Muscle of leg (tissue), 11 donors: ENCODE data around the gene SAMD4A. TPM values are rescaled to one million over a fixed set of nuclear protein-coding genes. Genes with fewer than 3 reads are reported as not detected.

ENCODE experiments used
- DNase-seq: peaks from one replicate; pipeline ENCODE4 v3.0.0; 2013
- H3K27ac ChIP-seq: one replicate; pipeline ENCODE4 v1.5.1; 2013; ENCODE audit warnings: mild to moderate bottlenecking, low read length, control low read depth
- H3K27me3 ChIP-seq: one replicate; pipeline ENCODE4 v1.6.1; 2013; ENCODE audit warnings: low read length; ENCODE audit not compliant: control insufficient read depth, insufficient read depth
- H3K36me3 ChIP-seq: one replicate; pipeline ENCODE4 v1.6.1; 2013; ENCODE audit warnings: low read length; ENCODE audit not compliant: control insufficient read depth, insufficient read depth
- H3K4me1 ChIP-seq: one replicate; pipeline ENCODE4 v1.6.1; 2013; ENCODE audit warnings: low read length; ENCODE audit not compliant: control insufficient read depth, insufficient read depth
- H3K4me3 ChIP-seq: one replicate; pipeline ENCODE4 v1.5.1; 2013; ENCODE audit warnings: low read length, control low read depth
- H3K9me3 ChIP-seq: replicated peaks from 2 replicates; pipeline ENCODE4 v1.6.1; 2013; ENCODE audit warnings: low read depth, low read length; ENCODE audit not compliant: control insufficient read depth
- WGBS: methylation state at CpG from one replicate; pipeline ENCODE4 v1.1.5; 2013; ENCODE audit warnings: missing lambda C conversion rate; ENCODE audit not compliant: insufficient coverage; 5-methylcytosine and 5-hydroxymethylcytosine counted together
- polyA plus RNA-seq, 8 donors: library from polyadenylated mRNA; unstranded; fragments of 120-200 nt; gene quantifications; one replicate each; pipeline versions ENCODE4 v1.2.1 to v1.2.3, GENCODE V29; 2013; ENCODE audit warnings: inconsistent platforms in 1 of 8, low replicate concordance in 1 of 8; ENCODE audit not compliant: insufficient read length in 8 of 8, insufficient read depth in 1 of 8
- total RNA-seq: library from RNA; stranded (reverse); fragments of 120-200 nt; gene quantifications from one replicate; pipeline ENCODE4 v1.2.4, GENCODE V29; 2013

The SAMD4A gene
- total and polyA plus RNA-seq, 9 donors: 39.5 to 74.1 (median 52.8) TPM

- Histone ChIP-seq H3K27ac (no peak overlapping the region), H3K27me3 (no peaks in the 10 kb centered on the region), H3K9me3 (peaks cover 8% of the 10 kb centered on the region), H3K36me3 (peaks cover 33% of the 10 kb centered on the region), H3K4me1 (peaks cover 28% of the 10 kb centered on the region), H3K4me3 (no peak overlapping the region)
- WGBS: 76% methylated on average over 3 of the region's 6 CpGs
- DNase-seq: no peak
These were observed 7.6 kb downstream of the SAMD4A start for GRCh38 chr14:54574528-54574927.

DNA sequence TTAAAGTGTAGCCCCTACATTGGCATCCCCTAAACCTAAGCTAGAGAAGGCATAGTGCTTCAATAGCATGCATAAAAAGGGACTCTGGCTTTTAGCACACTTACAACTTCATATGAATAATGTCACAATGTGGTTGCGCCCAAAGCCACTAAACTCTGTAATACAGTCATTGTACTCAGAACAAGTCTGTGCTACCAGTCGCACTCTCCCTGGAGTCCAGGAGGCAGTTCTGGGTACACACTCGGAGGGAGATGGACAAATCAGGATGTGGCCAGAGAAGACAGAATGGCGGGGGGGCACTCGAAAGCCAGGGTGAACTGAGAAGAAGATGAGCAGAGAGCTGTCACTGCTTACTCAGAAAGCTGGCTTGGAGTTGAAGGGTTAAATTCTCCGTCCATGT, 10.6 kb downstream of the SAMD4A start:
- Histone ChIP-seq H3K4me1 (peaks cover 22% of the 10 kb centered on the region), H3K27me3 (no peaks in the 10 kb centered on the region), H3K9me3 (peaks cover 3% of the 10 kb centered on the region), H3K4me3 (no peak overlapping the region), H3K27ac (no peak overlapping the region), H3K36me3 (peaks cover 23% of the 10 kb centered on the region)
- WGBS: 88% methylated on average over 5 of the region's 6 CpGs
- no peak for DNase-seq

DNA sequence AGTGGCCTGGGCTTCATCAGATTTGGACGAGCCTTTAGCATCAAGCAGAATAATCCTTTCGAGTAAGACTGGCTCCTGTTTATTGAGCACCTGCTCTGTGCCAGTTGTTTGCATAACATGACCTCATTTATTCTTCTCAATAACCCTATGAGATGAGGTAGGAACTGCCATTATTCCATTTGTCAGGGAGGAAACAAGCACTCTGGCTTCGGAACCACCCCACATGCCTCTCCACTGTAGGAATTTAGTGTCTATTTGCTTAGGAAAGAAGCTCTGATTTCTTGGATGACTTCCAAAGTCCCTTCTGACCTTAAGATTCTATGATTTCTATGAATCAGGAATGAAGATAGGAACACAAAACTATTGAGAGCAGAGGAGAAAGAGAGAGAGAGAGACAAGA, 11.0 kb downstream of the SAMD4A start:
- Histone ChIP-seq H3K36me3 (peaks cover 22% of the 10 kb centered on the region), H3K9me3 (no peaks in the 10 kb centered on the region), H3K27me3 (no peaks in the 10 kb centered on the region), H3K4me1 (peaks cover 22% of the 10 kb centered on the region), H3K4me3 (no peak overlapping the region), H3K27ac (no peak overlapping the region)
- no CpG with 5 or more reads among the region's 3 CpGs for WGBS
- DNase-seq: peak; percentile 34

GRCh38 chr14:54579621-54580020, 12.7 kb downstream of the SAMD4A start:
- DNase-seq: peak; percentile 53
- 40% methylated on average over 1 of the region's 1 CpG for WGBS
- H3K4me3 ChIP-seq: no peak overlapping the region
- no peaks in the 10 kb centered on the region for H3K9me3 ChIP-seq
- peaks cover 18% of the 10 kb centered on the region for H3K36me3 ChIP-seq
- H3K27ac ChIP-seq: no peak overlapping the region
- H3K4me1 ChIP-seq: peaks cover 22% of the 10 kb centered on the region
- H3K27me3 ChIP-seq: no peaks in the 10 kb centered on the region

GRCh38 chr14:54580933-54581332, 14.0 kb downstream of the SAMD4A start:
- Histone ChIP-seq H3K27ac (no peak overlapping the region), H3K27me3 (no peaks in the 10 kb centered on the region), H3K9me3 (no peaks in the 10 kb centered on the region), H3K4me1 (peaks cover 18% of the 10 kb centered on the region), H3K4me3 (no peak overlapping the region), H3K36me3 (peaks cover 18% of the 10 kb centered on the region)
- no peak for DNase-seq
- WGBS: no CpG with 5 or more reads among the region's 3 CpGs

GRCh38 chr14:54582334-54582733, 15.4 kb downstream of the SAMD4A start:
- Histone ChIP-seq H3K4me1 (peaks cover 7% of the 10 kb centered on the region), H3K27me3 (no peaks in the 10 kb centered on the region), H3K27ac (no peak overlapping the region), H3K36me3 (peaks cover 8% of the 10 kb centered on the region), H3K9me3 (no peaks in the 10 kb centered on the region), H3K4me3 (no peak overlapping the region)
- 100% methylated on average over 3 of the region's 7 CpGs for WGBS
- DNase-seq: no peak

GRCh38 chr14:54584097-54584496, 17.2 kb downstream of the SAMD4A start:
- peak; percentile 43 for DNase-seq
- Histone ChIP-seq H3K4me3 (no peak overlapping the region), H3K36me3 (peaks cover 4% of the 10 kb centered on the region), H3K9me3 (no peaks in the 10 kb centered on the region), H3K4me1 (no peaks in the 10 kb centered on the region), H3K27me3 (no peaks in the 10 kb centered on the region), H3K27ac (no peak overlapping the region)
- WGBS: no CpG with 5 or more reads among the region's 1 CpG

DNA sequence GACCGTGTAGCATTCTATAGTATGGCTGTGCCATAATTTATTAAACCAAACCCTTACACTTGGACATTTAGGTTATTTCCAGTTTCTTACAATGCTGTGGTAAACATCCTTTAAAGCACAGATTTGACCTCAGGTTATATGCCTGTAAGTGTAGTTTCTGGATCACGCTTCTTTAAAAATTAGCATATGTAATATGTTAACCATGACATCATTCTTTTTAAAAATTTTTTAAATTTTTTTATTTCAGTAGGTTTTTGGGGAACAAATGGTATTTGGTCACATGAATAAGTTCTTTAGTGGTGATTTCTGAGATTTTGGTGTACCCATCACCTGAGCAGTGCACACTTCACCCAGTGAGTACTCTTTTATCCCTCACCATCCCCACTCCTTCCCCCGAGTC, 18.3 kb downstream of the SAMD4A start:
- no peaks in the 10 kb centered on the region for H3K4me1 ChIP-seq
- H3K27ac ChIP-seq: no peak overlapping the region
- H3K27me3 ChIP-seq: no peaks in the 10 kb centered on the region
- H3K36me3 ChIP-seq: no peaks in the 10 kb centered on the region
- H3K9me3 ChIP-seq: no peaks in the 10 kb centered on the region
- WGBS: no CpG with 5 or more reads among the region's 3 CpGs
- DNase-seq: no peak
- no peak overlapping the region for H3K4me3 ChIP-seq

DNA sequence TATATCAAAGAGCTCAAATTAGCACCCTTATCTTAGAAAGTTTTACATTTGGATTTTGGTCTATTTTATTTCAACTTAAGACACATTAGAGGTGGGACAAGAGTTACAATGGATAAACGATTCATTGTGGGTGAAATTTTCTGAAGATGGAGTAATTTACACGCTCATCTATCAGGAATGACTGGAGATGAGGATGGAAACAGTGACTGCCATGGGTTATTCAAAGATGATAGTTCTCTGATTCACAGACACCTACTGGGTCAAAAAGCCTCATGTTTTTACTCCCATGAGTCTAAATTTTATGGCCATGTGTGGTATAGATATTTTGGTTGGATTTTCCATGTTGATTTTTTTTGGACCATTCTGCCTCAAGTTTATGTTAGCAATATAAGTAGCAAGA, 22.1 kb downstream of the SAMD4A start:
- no peak for DNase-seq
- peaks cover 3% of the 10 kb centered on the region for H3K4me1 ChIP-seq
- H3K27ac ChIP-seq: no peak overlapping the region
- H3K36me3 ChIP-seq: no peaks in the 10 kb centered on the region
- no peak overlapping the region for H3K4me3 ChIP-seq
- H3K27me3 ChIP-seq: no peaks in the 10 kb centered on the region
- H3K9me3 ChIP-seq: no peaks in the 10 kb centered on the region
- WGBS: no CpG with 5 or more reads among the region's 2 CpGs

DNA sequence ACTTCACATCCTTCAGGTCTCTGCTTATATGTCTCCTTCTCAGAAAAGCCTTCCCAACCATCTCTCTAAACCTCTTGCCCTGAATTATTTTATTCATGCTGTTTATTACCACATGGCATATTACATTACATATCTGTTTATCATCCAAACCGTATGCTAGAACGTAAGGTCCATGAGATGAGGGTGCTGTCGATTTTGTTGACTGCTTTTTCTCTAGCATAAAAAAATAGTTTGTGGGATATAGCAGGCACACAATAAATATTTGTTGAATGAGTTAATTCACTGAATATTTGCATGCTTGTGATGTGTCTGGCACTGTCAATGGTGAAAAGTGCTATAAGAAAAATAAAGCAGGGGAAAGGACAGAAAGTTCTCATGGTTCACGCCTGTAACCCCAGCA, 22.9 kb downstream of the SAMD4A start:
- Histone ChIP-seq H3K36me3 (no peaks in the 10 kb centered on the region), H3K9me3 (no peaks in the 10 kb centered on the region), H3K4me1 (peaks cover 3% of the 10 kb centered on the region), H3K4me3 (no peak overlapping the region), H3K27me3 (no peaks in the 10 kb centered on the region), H3K27ac (no peak overlapping the region)
- no peak for DNase-seq
- 83% methylated on average over 1 of the region's 4 CpGs for WGBS

- no peaks in the 10 kb centered on the region for H3K36me3 ChIP-seq
- peaks cover 3% of the 10 kb centered on the region for H3K4me1 ChIP-seq
These were observed 23.6 kb downstream of the SAMD4A start for GRCh38 chr14:54590481-54590880.

More at GRCh38 chr14:54590481-54590880, 23.6 kb downstream of the SAMD4A start:
- no peak overlapping the region for H3K27ac ChIP-seq
- H3K9me3 ChIP-seq: no peaks in the 10 kb centered on the region
- no peaks in the 10 kb centered on the region for H3K27me3 ChIP-seq
- H3K4me3 ChIP-seq: no peak overlapping the region
- no peak for DNase-seq
